ENCODE measurements around the gene RNF213. TPM values are rescaled to one million over a fixed set of nuclear protein-coding genes. Genes with fewer than 3 reads are reported as not detected.

The RNF213 gene
- total RNA-seq, 1 experiment from 2014 or later = 44.5 TPM

DNA sequence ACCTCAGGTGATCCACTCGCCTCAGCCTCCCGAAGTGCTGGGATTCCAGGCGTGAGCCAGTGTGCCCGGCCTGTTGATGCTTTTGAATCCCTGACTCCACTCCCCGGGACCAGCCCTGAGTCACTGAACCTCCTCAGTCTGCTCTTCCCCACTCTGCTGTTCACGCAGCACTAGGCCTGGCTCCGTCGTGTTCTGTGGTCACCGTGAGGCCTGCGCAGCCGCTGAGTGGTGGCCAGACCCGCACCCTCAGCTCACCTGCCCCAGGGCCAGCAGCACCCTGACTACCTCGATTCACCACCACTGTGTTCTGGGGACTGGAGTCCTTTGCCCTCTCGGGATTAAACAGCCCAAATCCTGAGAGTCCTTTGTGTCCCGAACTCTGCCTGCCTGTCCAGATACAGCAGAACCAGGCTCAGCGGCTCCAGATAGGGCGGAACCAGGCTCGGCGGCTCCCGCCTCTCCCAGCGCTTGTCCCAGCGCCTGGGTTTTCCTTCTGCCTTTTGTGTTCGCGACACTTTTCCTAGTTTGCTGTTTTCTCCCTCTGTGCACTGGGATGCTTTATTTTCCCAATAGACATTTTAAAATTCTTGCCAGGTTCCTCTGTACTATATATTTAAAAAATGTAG is 95.7 kb downstream of the RNF213 start:
- H3K4me2 ChIP-seq (ENCODE audit: low read length) = no peak overlapping the region
- no peaks in the 10 kb centered on the region for H3K9me2 ChIP-seq (ENCODE audit: insufficient read depth)
- CTCF ChIA-PET = no interaction called here
- intact Hi-C loops (cut with micrococcal nuclease) = no loop called here
- TF ChIP-seq, protein P1, sequence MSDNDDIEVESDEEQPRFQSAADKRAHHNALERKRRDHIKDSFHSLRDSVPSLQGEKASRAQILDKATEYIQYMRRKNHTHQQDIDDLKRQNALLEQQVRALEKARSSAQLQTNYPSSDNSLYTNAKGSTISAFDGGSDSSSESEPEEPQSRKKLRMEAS (IDR thresholded peaks at IDR 0.05) = no peak
- TF ChIP-seq ZNF274 (IDR thresholded peaks at IDR 0.05; ENCODE audit: low read depth, low read length) (no peak), SRF (IDR thresholded peaks at IDR 0.05; ENCODE audit: low read depth) (no peak), SIN3A (IDR thresholded peaks at IDR 0.05; ENCODE audit: low read depth) (no peak), ELF1 (IDR thresholded peaks at IDR 0.05; ENCODE audit: borderline replicate concordance, low read depth) (no peak)
- H2AFZ ChIP-seq (ENCODE audit: low read depth, low read length, poor library complexity, severe bottlenecking) = no peak overlapping the region
- H3K4me3 ChIP-seq (replicated peaks in 1 of 2; ENCODE audit: low read depth in 1 of 2, low read length in 2 of 2) = no peak overlapping the region
- POLR2A ChIA-PET = no interaction called here
- no peak overlapping the region; the same call in 1 of the 2 replicates for H3K27ac ChIP-seq (ENCODE audit: low read depth, low read length)
- no peak for DNase-seq (ENCODE audit: low read depth, low spot score)
- H3K27me3 ChIP-seq (ENCODE audit: insufficient read depth, low read length) = no peaks in the 10 kb centered on the region
- H3K79me2 ChIP-seq (ENCODE audit: insufficient read depth, low read length) = no peaks in the 10 kb centered on the region
- H3K9me3 ChIP-seq (ENCODE audit: control insufficient read depth in 1 of 2, insufficient read depth in 1 of 2, low read depth in 1 of 2, low read length in 2 of 2) = peaks cover 0 to 3% of the 10 kb centered on the region in 2 experiments; a peak in 2 of 4 replicates
- no peaks in the 10 kb centered on the region for H3K4me1 ChIP-seq (ENCODE audit: control insufficient read depth in 1 of 2, insufficient read depth in 2 of 2, low read length in 2 of 2)
- ATAC-seq = no peak
- no peaks in the 10 kb centered on the region for H4K20me1 ChIP-seq (ENCODE audit: insufficient read depth)
- peaks cover 22 to 25% of the 10 kb centered on the region in 2 experiments; a peak in 3 of 4 replicates for H3K36me3 ChIP-seq (ENCODE audit: control insufficient read depth in 1 of 2, insufficient read depth in 2 of 2, low read length in 2 of 2)
- RAD21 ChIA-PET (ENCODE audit: low non-redundant PET in 1 of 2, low total read pairs in 2 of 2, uncharacterized antibody in 2 of 2, unreplicated experiment in 2 of 2) = no interaction called here
- no TSS peak for BruUV-seq (replicated peaks)
- H3K9ac ChIP-seq (ENCODE audit: low read length) = no peak overlapping the region

DNA sequence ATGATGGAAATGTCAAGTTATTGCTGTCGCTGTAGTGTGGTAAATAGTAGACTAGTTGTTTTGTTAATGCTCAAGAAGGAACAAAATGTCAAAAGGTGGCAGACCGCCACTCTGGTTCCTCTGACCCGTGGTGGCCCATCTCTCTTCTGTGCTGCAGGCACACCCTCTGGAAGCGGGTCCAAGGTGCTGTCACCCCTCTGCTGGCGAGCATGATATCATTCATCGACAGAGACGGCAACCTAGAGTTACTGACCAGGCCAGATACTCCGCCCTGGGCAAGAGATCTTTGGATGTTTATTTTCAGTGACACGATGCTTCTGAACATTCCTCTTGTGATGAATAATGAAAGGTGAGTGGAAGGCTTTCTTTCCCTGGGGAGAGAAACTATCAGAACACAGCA is 97.5 kb downstream of the RNF213 start:
- RAD21 ChIA-PET (ENCODE audit: low non-redundant PET in 1 of 2, low total read pairs in 2 of 2, uncharacterized antibody in 2 of 2, unreplicated experiment in 2 of 2) = no interaction called here
- no peaks in the 10 kb centered on the region for H3K9me2 ChIP-seq (ENCODE audit: insufficient read depth)
- no peak overlapping the region for H3K27ac ChIP-seq (ENCODE audit: low read depth, low read length)
- intact Hi-C loops (cut with micrococcal nuclease) = no loop called here
- H3K79me2 ChIP-seq (ENCODE audit: insufficient read depth, low read length) = no peaks in the 10 kb centered on the region
- H3K4me3 ChIP-seq (replicated peaks in 1 of 2; ENCODE audit: low read depth in 1 of 2, low read length in 2 of 2) = no peak overlapping the region
- POLR2A ChIA-PET = no interaction called here
- peaks cover 0 to 6% of the 10 kb centered on the region in 2 experiments; a peak in 2 of 4 replicates for H3K9me3 ChIP-seq (ENCODE audit: control insufficient read depth in 1 of 2, insufficient read depth in 1 of 2, low read depth in 1 of 2, low read length in 2 of 2)
- DNase-seq (ENCODE audit: low read depth, low spot score) = no peak
- peaks cover 15 to 25% of the 10 kb centered on the region in 2 experiments for H3K36me3 ChIP-seq (ENCODE audit: control insufficient read depth in 1 of 2, insufficient read depth in 2 of 2, low read length in 2 of 2)
- H2AFZ ChIP-seq (ENCODE audit: low read depth, low read length, poor library complexity, severe bottlenecking) = no peak overlapping the region
- BruUV-seq (replicated peaks) = no TSS peak
- CTCF ChIA-PET = no interaction called here
- no peak overlapping the region for H3K9ac ChIP-seq (ENCODE audit: low read length)
- ATAC-seq = no peak
- H3K27me3 ChIP-seq (ENCODE audit: insufficient read depth, low read length) = no peaks in the 10 kb centered on the region
- H3K4me1 ChIP-seq (ENCODE audit: control insufficient read depth in 1 of 2, insufficient read depth in 2 of 2, low read length in 2 of 2) = no peaks in the 10 kb centered on the region
- H3K4me2 ChIP-seq (ENCODE audit: low read length) = no peak overlapping the region
- H4K20me1 ChIP-seq (ENCODE audit: insufficient read depth) = no peaks in the 10 kb centered on the region
- TF ChIP-seq, protein P2, sequence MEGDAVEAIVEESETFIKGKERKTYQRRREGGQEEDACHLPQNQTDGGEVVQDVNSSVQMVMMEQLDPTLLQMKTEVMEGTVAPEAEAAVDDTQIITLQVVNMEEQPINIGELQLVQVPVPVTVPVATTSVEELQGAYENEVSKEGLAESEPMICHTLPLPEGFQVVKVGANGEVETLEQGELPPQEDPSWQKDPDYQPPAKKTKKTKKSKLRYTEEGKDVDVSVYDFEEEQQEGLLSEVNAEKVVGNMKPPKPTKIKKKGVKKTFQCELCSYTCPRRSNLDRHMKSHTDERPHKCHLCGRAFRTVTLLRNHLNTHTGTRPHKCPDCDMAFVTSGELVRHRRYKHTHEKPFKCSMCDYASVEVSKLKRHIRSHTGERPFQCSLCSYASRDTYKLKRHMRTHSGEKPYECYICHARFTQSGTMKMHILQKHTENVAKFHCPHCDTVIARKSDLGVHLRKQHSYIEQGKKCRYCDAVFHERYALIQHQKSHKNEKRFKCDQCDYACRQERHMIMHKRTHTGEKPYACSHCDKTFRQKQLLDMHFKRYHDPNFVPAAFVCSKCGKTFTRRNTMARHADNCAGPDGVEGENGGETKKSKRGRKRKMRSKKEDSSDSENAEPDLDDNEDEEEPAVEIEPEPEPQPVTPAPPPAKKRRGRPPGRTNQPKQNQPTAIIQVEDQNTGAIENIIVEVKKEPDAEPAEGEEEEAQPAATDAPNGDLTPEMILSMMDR (IDR thresholded peaks at IDR 0.05 in 2 of 3, conservative IDR thresholded peaks at IDR 0.05 in 1 of 3; ENCODE audit: borderline replicate concordance in 1 of 3, insufficient read depth in 1 of 3, low read depth in 2 of 3, low read length in 2 of 3) = no peak
- TF ChIP-seq ELF1 (IDR thresholded peaks at IDR 0.05; ENCODE audit: borderline replicate concordance, low read depth) (no peak), RAD21 (IDR thresholded peaks at IDR 0.05; ENCODE audit: low read depth) (no peak), ZFX (IDR thresholded peaks at IDR 0.05) (no peak), FOSL1 (IDR thresholded peaks at IDR 0.05; ENCODE audit: low read depth) (no peak), TCF7L2 (IDR thresholded peaks at IDR 0.05; ENCODE audit: borderline replicate concordance, extremely low read depth, insufficient read depth, insufficient read length) (no peak), SP1 (IDR thresholded peaks at IDR 0.05; ENCODE audit: low read depth) (no peak), SIN3A (IDR thresholded peaks at IDR 0.05; ENCODE audit: low read depth) (no peak), EZH2 (IDR thresholded peaks at IDR 0.05) (no peak), POLR2A (IDR thresholded peaks at IDR 0.05; ENCODE audit: borderline replicate concordance, extremely low read depth, insufficient read depth, insufficient read length) (no peak), CEBPB (IDR thresholded peaks at IDR 0.05; ENCODE audit: low read depth) (no peak), ZNF274 (IDR thresholded peaks at IDR 0.05; ENCODE audit: low read depth, low read length) (no peak), POLR2AphosphoS5 (IDR thresholded peaks at IDR 0.05; ENCODE audit: low read depth, low read length) (no peak)
- TF ChIP-seq, protein P3, sequence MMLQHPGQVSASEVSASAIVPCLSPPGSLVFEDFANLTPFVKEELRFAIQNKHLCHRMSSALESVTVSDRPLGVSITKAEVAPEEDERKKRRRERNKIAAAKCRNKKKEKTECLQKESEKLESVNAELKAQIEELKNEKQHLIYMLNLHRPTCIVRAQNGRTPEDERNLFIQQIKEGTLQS (IDR thresholded peaks at IDR 0.05) = no peak
